Tibial nerve (tissue), 4 donors: ENCODE data around the gene HS1BP3. TPM values are rescaled to one million over a fixed set of nuclear protein-coding genes. Genes with fewer than 3 reads are reported as not detected.

ENCODE experiments used
- DNase-seq, 2 donors: peaks; one replicate each; pipeline ENCODE4 v3.0.0-alpha.2; 2019; ENCODE audit warnings: low spot score in 2 of 2
- H3K27ac ChIP-seq, 4 donors: fragments of 200-600 bp; sonication (generic) in 3 of 4; one replicate each; pipeline ENCODE4 v1.5.1; 2017 to 2019; ENCODE audit warnings: mild to moderate bottlenecking in 1 of 4
- H3K27me3 ChIP-seq, 2 donors: fragments of 200-600 bp; sonication (generic) in 1 of 2; one replicate each; pipeline versions ENCODE4 v1.5.1 to v1.6.0; 2017 to 2019
- H3K36me3 ChIP-seq, 3 donors: fragments of 200-600 bp; sonication (generic); one replicate each; pipeline ENCODE4 v1.5.1; 2018 to 2019
- H3K4me1 ChIP-seq, 4 donors: fragments of 200-600 bp; sonication (generic) in 3 of 4; one replicate each; pipeline ENCODE4 v1.5.1; 2017 to 2019
- H3K4me3 ChIP-seq, 4 donors: fragments of 200-600 bp; sonication (generic) in 3 of 4; one replicate each; pipeline ENCODE4 v1.5.1; 2017 to 2019; ENCODE audit warnings: mild to moderate bottlenecking in 1 of 4, moderate library complexity in 1 of 4
- H3K9me3 ChIP-seq, 4 donors: fragments of 200-600 bp; sonication (generic) in 3 of 4; one replicate each; pipeline ENCODE4 v1.5.1; 2017 to 2019
- EP300 ChIP-seq, 2 donors: sonication (generic); formaldehyde crosslinking; IDR thresholded peaks; one replicate each; pipeline ENCODE4 v1.6.1; 2017; ENCODE audit warnings: antibody characterized with exemption in 2 of 2, mild to moderate bottlenecking in 1 of 2
- POLR2A ChIP-seq, 2 donors: fragments of 450-650 bp; IDR thresholded peaks; one replicate each; pipeline ENCODE4 v1.6.1; 2017; ENCODE audit warnings: antibody characterized with exemption in 2 of 2, mild to moderate bottlenecking in 2 of 2, moderate library complexity in 2 of 2
- WGBS, 2 donors: methylation state at CpG; one replicate each; pipeline ENCODE4 v1.1.5; 2018; 5-methylcytosine and 5-hydroxymethylcytosine counted together
- total RNA-seq, 4 donors: library from RNA; depleted of rRNA; stranded (reverse); fragments of >200 nt; gene quantifications; one replicate each; pipeline ENCODE4 v1.1.0, GENCODE V29; 2016
- TF ChIP-seq, protein P1 (sequence below), 5 experiments: fragments of 200-600 bp in 3 of 5; fragments of 450-650 bp in 2 of 5; sonication (generic) in 3 of 5; IDR thresholded peaks; one replicate each; pipeline ENCODE4 v1.5.1; 2016 to 2019; ENCODE audit warnings: antibody characterized with exemption in 5 of 5, mild to moderate bottlenecking in 3 of 5, moderate library complexity in 2 of 5

The HS1BP3 gene
- total RNA-seq, 4 donors from 2014 or later = 24.5 to 45.9 (median 33.8) TPM

GRCh38 chr2:20618886-20619521 is 31.9 kb downstream of the HS1BP3 start:
- Histone ChIP-seq H3K36me3 (peaks cover 0 to 40% (median 11%) of the 10 kb centered on the region in 3 donors), H3K4me3 (no peak overlapping the region), H3K9me3 (no peaks in the 10 kb centered on the region), H3K27ac (peak overlapping the region; percentile 88 to 97 (median 94)), H3K4me1 (peaks cover 10 to 71% (median 60%) of the 10 kb centered on the region in 4 donors), H3K27me3 (no peaks in the 10 kb centered on the region)
- WGBS, 2 donors = 52 to 65% methylated on average over 5 to 15 of the region's 15 CpGs
- DNase-seq = peak in 1 of 2 donors; percentile 16
- TF ChIP-seq POLR2A (IDR thresholded peaks at IDR 0.05) = no peak
- TF ChIP-seq, protein P1, sequence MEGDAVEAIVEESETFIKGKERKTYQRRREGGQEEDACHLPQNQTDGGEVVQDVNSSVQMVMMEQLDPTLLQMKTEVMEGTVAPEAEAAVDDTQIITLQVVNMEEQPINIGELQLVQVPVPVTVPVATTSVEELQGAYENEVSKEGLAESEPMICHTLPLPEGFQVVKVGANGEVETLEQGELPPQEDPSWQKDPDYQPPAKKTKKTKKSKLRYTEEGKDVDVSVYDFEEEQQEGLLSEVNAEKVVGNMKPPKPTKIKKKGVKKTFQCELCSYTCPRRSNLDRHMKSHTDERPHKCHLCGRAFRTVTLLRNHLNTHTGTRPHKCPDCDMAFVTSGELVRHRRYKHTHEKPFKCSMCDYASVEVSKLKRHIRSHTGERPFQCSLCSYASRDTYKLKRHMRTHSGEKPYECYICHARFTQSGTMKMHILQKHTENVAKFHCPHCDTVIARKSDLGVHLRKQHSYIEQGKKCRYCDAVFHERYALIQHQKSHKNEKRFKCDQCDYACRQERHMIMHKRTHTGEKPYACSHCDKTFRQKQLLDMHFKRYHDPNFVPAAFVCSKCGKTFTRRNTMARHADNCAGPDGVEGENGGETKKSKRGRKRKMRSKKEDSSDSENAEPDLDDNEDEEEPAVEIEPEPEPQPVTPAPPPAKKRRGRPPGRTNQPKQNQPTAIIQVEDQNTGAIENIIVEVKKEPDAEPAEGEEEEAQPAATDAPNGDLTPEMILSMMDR (IDR thresholded peaks at IDR 0.05) = no peak
- no peak for TF ChIP-seq EP300 (IDR thresholded peaks at IDR 0.05)

DNA sequence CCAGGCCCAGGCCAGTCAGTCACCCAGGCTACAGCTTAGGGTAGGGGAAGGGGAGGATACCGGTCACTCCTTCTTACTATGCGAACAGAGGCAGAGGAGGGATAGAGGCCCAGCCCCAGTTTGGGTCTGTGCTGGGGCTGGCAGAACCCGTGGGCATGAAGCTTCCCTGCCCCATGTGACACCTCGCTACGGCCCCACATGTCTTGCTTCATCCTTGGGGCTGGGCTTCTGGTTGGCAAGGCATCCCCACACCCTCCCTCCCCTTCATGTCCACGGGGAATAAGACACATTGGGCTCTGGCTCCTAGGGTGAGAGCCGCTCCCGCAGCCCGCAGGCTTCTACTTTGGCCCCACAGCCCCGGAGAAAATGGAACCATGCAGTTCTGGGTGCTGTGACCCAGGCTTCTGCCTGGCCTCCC is 32.4 kb downstream of the HS1BP3 start:
- no peaks in the 10 kb centered on the region for H3K27me3 ChIP-seq
- H3K4me1 ChIP-seq = peaks cover 10 to 76% (median 63%) of the 10 kb centered on the region in 4 donors
- peaks cover 0 to 35% (median 11%) of the 10 kb centered on the region in 3 donors for H3K36me3 ChIP-seq
- DNase-seq = peak in 1 of 2 donors; percentile 23
- TF ChIP-seq POLR2A (IDR thresholded peaks at IDR 0.05) (no peak), EP300 (IDR thresholded peaks at IDR 0.05) (no peak)
- TF ChIP-seq, protein P1 (IDR thresholded peaks at IDR 0.05) = no peak
- no peak overlapping the region for H3K4me3 ChIP-seq
- peak overlapping the region; percentile 88 to 97 (median 94) for H3K27ac ChIP-seq
- no peaks in the 10 kb centered on the region for H3K9me3 ChIP-seq
- WGBS, 2 donors = 30 to 67% methylated on average over 3 to 10 of the region's 10 CpGs

GRCh38 chr2:20617892-20618467 is 32.9 kb downstream of the HS1BP3 start:
- Histone ChIP-seq H3K4me3 (no peak overlapping the region), H3K36me3 (peaks cover 0 to 30% (median 11%) of the 10 kb centered on the region in 3 donors), H3K27ac (peak overlapping the region; percentile 88 to 97 (median 94)), H3K9me3 (no peaks in the 10 kb centered on the region), H3K4me1 (peaks cover 10 to 80% (median 65%) of the 10 kb centered on the region in 4 donors), H3K27me3 (no peaks in the 10 kb centered on the region)
- peak; percentile 26 to 66 for TF ChIP-seq POLR2A (IDR thresholded peaks at IDR 0.05)
- TF ChIP-seq, protein P1 (IDR thresholded peaks at IDR 0.05) = peak; percentile 30 to 91 (median 71)
- TF ChIP-seq EP300 (IDR thresholded peaks at IDR 0.05) = peak; percentile 98 to 99
- peak; percentile 97 to 98 for DNase-seq
- WGBS, 2 donors = 9 to 10% methylated on average over 11 to 13 of the region's 14 CpGs

- 11 to 21% methylated on average over 10 of the region's 10 CpGs for WGBS, 2 donors
- DNase-seq = peak; percentile 41 to 54
- Histone ChIP-seq H3K4me1 (peaks cover 10 to 88% (median 70%) of the 10 kb centered on the region in 4 donors), H3K27me3 (no peaks in the 10 kb centered on the region), H3K27ac (peak overlapping the region; percentile 88 to 97 (median 93)), H3K36me3 (peaks cover 0 to 21% (median 11%) of the 10 kb centered on the region in 3 donors), H3K9me3 (no peaks in the 10 kb centered on the region), H3K4me3 (no peak overlapping the region)
- no peak for TF ChIP-seq POLR2A (IDR thresholded peaks at IDR 0.05)
- peak; percentile 12 to 67 for TF ChIP-seq EP300 (IDR thresholded peaks at IDR 0.05)
Observed at GRCh38 chr2:20617081-20617575, 33.8 kb downstream of the HS1BP3 start.

- Histone ChIP-seq H3K27me3 (no peaks in the 10 kb centered on the region), H3K4me1 (peaks cover 14 to 95% (median 76%) of the 10 kb centered on the region in 4 donors), H3K36me3 (peaks cover 0 to 14% (median 7%) of the 10 kb centered on the region in 3 donors), H3K27ac (peak overlapping the region; percentile 88 to 97 (median 93)), H3K9me3 (no peaks in the 10 kb centered on the region), H3K4me3 (no peak overlapping the region)
- no peak for DNase-seq
- TF ChIP-seq POLR2A (IDR thresholded peaks at IDR 0.05) (no peak), EP300 (IDR thresholded peaks at IDR 0.05) (no peak)
- TF ChIP-seq, protein P1 (IDR thresholded peaks at IDR 0.05) = no peak
- 80 to 90% methylated on average over 4 of the region's 4 CpGs for WGBS, 2 donors
Observed at GRCh38 chr2:20616341-20616871, 34.5 kb downstream of the HS1BP3 start.
